WTC11 (cell line): ENCODE results near the gene CAMK1. TPM values are rescaled to one million over a fixed set of nuclear protein-coding genes. Genes with fewer than 3 reads are reported as not detected.

Experiments
- ATAC-seq: fragments of 200-7000 bp; cut with Tn5 transposase; 2 replicates; pipeline ENCODE4 v1.10.0; 2021; ENCODE audit warnings: mild to moderate bottlenecking, moderate library complexity
- CTCF ChIA-PET: fragments of 300-600 bp; sonication (Branson Sonifier 250); formaldehyde crosslinking; loops from one replicate; lab custom pipeline; 2021; ENCODE audit warnings: antibody characterized with exemption; lab: Charles Lee
- POLR2A ChIA-PET: fragments of 350-600 bp; sonication (Branson Sonifier 250); formaldehyde crosslinking; loops from one replicate; lab custom pipeline; 2021; ENCODE audit warnings: antibody characterized with exemption; lab: Charles Lee
- DNase-seq: peaks from one replicate; pipeline ENCODE4 v3.0.0; 2021; ENCODE audit warnings: low spot score
- H3K27ac Mint-ChIP-seq: 2 replicates; pipeline ENCODE4 v1.8.0; 2021; ENCODE audit warnings: mixed read lengths
- H3K27me3 Mint-ChIP-seq: 2 replicates; pipeline ENCODE4 v1.8.0; 2021; ENCODE audit warnings: low read depth, mild to moderate bottlenecking, moderate library complexity, mixed read lengths
- H3K36me3 Mint-ChIP-seq: 2 replicates; pipeline ENCODE4 v1.8.0; 2021; ENCODE audit warnings: mixed read lengths
- H3K4me1 Mint-ChIP-seq: 2 replicates; pipeline ENCODE4 v1.8.0; 2022; ENCODE audit warnings: mixed read lengths
- H3K4me3 Mint-ChIP-seq: 2 replicates; pipeline ENCODE4 v1.8.0; 2021; ENCODE audit warnings: mild to moderate bottlenecking, moderate library complexity, mixed read lengths
- H3K9me3 Mint-ChIP-seq: 2 replicates; pipeline ENCODE4 v1.8.0; 2021; ENCODE audit warnings: mixed read lengths
- ATF1 ChIP-seq: sonication (generic); formaldehyde crosslinking; IDR thresholded peaks from 2 replicates; pipeline ENCODE4 v1.8.1; 2023; ENCODE audit warnings: mild to moderate bottlenecking, moderate library complexity, missing genetic modification reagents
- CDX4 ChIP-seq: fragments of 250-450 bp; sonication (Bioruptor Pico); IDR thresholded peaks from 2 replicates; pipeline ENCODE4 v1.9.0; 2021; ENCODE audit warnings: moderate library complexity, mild to moderate bottlenecking, inconsistent platforms, borderline replicate concordance
- CREM ChIP-seq: sonication (generic); formaldehyde crosslinking; IDR thresholded peaks from 2 replicates; pipeline ENCODE4 v1.8.1; 2022; ENCODE audit warnings: mild to moderate bottlenecking, missing genetic modification reagents, moderate library complexity
- E2F1 ChIP-seq: sonication (generic); formaldehyde crosslinking; IDR thresholded peaks from 2 replicates; pipeline ENCODE4 v1.8.0; 2022; ENCODE audit warnings: mild to moderate bottlenecking, missing genetic modification reagents
- ELF4 ChIP-seq: sonication (generic); formaldehyde crosslinking; IDR thresholded peaks from 2 replicates; pipeline ENCODE4 v1.8.1; 2022; ENCODE audit warnings: low read depth, mild to moderate bottlenecking, moderate library complexity, missing genetic modification reagents
- EMX1 ChIP-seq: fragments of 250-450 bp; sonication (Bioruptor Pico); IDR thresholded peaks from 2 replicates; pipeline ENCODE4 v1.8.0; 2021; ENCODE audit warnings: mild to moderate bottlenecking
- ETV6 ChIP-seq: sonication (generic); formaldehyde crosslinking; IDR thresholded peaks from 2 replicates; pipeline ENCODE4 v1.8.1; 2022; ENCODE audit warnings: mild to moderate bottlenecking, missing genetic modification reagents
- FOXK1 ChIP-seq: sonication (generic); formaldehyde crosslinking; IDR thresholded peaks from 2 replicates; pipeline ENCODE4 v1.8.0; 2022; ENCODE audit warnings: mild to moderate bottlenecking, moderate library complexity, missing genetic modification reagents
- FOXP4 ChIP-seq: sonication (generic); formaldehyde crosslinking; IDR thresholded peaks from 2 replicates; pipeline ENCODE4 v1.8.0; 2022; ENCODE audit warnings: mild to moderate bottlenecking, missing genetic modification reagents
- GTF2I ChIP-seq: fragments of 250-450 bp; sonication (Bioruptor Pico); conservative IDR thresholded peaks from 2 replicates; pipeline ENCODE4 v1.4.0; 2021; ENCODE audit warnings: mild to moderate bottlenecking
- IRF1 ChIP-seq: sonication (generic); formaldehyde crosslinking; IDR thresholded peaks from 2 replicates; pipeline ENCODE4 v1.8.0; 2023; ENCODE audit warnings: missing genetic modification reagents
- IRF2 ChIP-seq: sonication (generic); formaldehyde crosslinking; IDR thresholded peaks from 2 replicates; pipeline ENCODE4 v1.8.0; 2022; ENCODE audit warnings: low read depth, missing genetic modification reagents, borderline replicate concordance
- JAZF1 ChIP-seq: fragments of 250-450 bp; sonication (Bioruptor Pico); IDR thresholded peaks from 2 replicates; pipeline ENCODE4 v1.9.0; 2021; ENCODE audit warnings: moderate library complexity, mild to moderate bottlenecking, inconsistent platforms
- JUN ChIP-seq: sonication (generic); formaldehyde crosslinking; IDR thresholded peaks from 2 replicates; pipeline ENCODE4 v1.8.0; 2023; ENCODE audit warnings: mild to moderate bottlenecking, missing genetic modification reagents
- NFATC4 ChIP-seq: fragments of 250-450 bp; sonication (Bioruptor Pico); IDR thresholded peaks from 2 replicates; pipeline ENCODE4 v1.9.0; 2021; ENCODE audit warnings: mild to moderate bottlenecking
- NFE2L1 ChIP-seq: sonication (generic); formaldehyde crosslinking; IDR thresholded peaks from 2 replicates; pipeline ENCODE4 v1.8.1; 2023; ENCODE audit warnings: missing genetic modification reagents
- NR1H2 ChIP-seq: sonication (generic); formaldehyde crosslinking; IDR thresholded peaks from 2 replicates; pipeline ENCODE4 v1.9.0; 2021; ENCODE audit warnings: mild to moderate bottlenecking, moderate library complexity, missing genetic modification reagents
- PRRX2 ChIP-seq: fragments of 250-450 bp; sonication (Bioruptor Pico); IDR thresholded peaks from 2 replicates; pipeline ENCODE4 v1.8.0; 2021; ENCODE audit warnings: mild to moderate bottlenecking
- TCF7 ChIP-seq: sonication (generic); formaldehyde crosslinking; IDR thresholded peaks from 2 replicates; pipeline ENCODE4 v1.8.0; 2022; ENCODE audit warnings: mild to moderate bottlenecking, low read depth, missing genetic modification reagents, moderate library complexity
- TEAD4 ChIP-seq: sonication (generic); formaldehyde crosslinking; IDR thresholded peaks from 2 replicates; pipeline ENCODE4 v1.8.0; 2022; ENCODE audit warnings: mild to moderate bottlenecking, missing genetic modification reagents
- ZBTB21 ChIP-seq: sonication (generic); formaldehyde crosslinking; IDR thresholded peaks from 2 replicates; pipeline ENCODE4 v1.8.1; 2023; ENCODE audit warnings: mild to moderate bottlenecking, missing genetic modification reagents, borderline replicate concordance
- ZMAT4 ChIP-seq: fragments of 250-450 bp; sonication (Bioruptor Pico); IDR thresholded peaks from 2 replicates; pipeline ENCODE4 v1.9.0; 2021; ENCODE audit warnings: mild to moderate bottlenecking
- ZNF416 ChIP-seq: fragments of 250-450 bp; sonication (Bioruptor Pico); IDR thresholded peaks from 2 replicates; pipeline ENCODE4 v1.9.0; 2021; ENCODE audit warnings: mild to moderate bottlenecking, inconsistent platforms
- ZNF423 ChIP-seq: fragments of 250-450 bp; sonication (Bioruptor Pico); IDR thresholded peaks from 2 replicates; pipeline ENCODE4 v2.1.2; 2022; ENCODE audit warnings: mild to moderate bottlenecking, moderate library complexity
- ZSCAN18 ChIP-seq: fragments of 250-450 bp; sonication (Bioruptor Pico); IDR thresholded peaks from 2 replicates; pipeline ENCODE4 v2.1.2; 2022; ENCODE audit warnings: mild to moderate bottlenecking, moderate library complexity
- total RNA-seq: library from RNA; stranded (reverse); gene quantifications from 3 replicates; pipeline ENCODE4 v1.2.3, GENCODE V29; 2021

Gene CAMK1
- total RNA-seq, 1 experiment from 2014 or later: 3.1 TPM

- Mint-ChIP-seq H3K27me3 (peaks cover 36% of the 10 kb centered on the region), H3K9me3 (no peaks in the 10 kb centered on the region), H3K4me1 (no peaks in the 10 kb centered on the region), H3K36me3 (peaks cover 23% of the 10 kb centered on the region), H3K27ac (no peak overlapping the region), H3K4me3 (no peak overlapping the region)
- ATAC-seq: no peak
- ChIA-PET POLR2A (no interaction called here), CTCF (interaction anchor here (1.3 kb wide), 1 partner anchor 29 kb away, joined by 3 read pairs; the partner anchor contains the start of gene OGG1)
- TF ChIP-seq ZMAT4 (CRISPR knock-in tag): no peak
- TF ChIP-seq TEAD4 (CRISPR knock-in tag): no peak
- no peak for TF ChIP-seq E2F1 (CRISPR knock-in tag)
- TF ChIP-seq CREM (CRISPR knock-in tag): no peak
- TF ChIP-seq TCF7 (CRISPR knock-in tag): no peak
- TF ChIP-seq ATF1: no peak
- TF ChIP-seq GTF2I: no peak
- no peak for TF ChIP-seq NFE2L1 (CRISPR knock-in tag)
- no peak for TF ChIP-seq IRF2 (CRISPR knock-in tag)
- TF ChIP-seq ZSCAN18 (CRISPR knock-in tag): no peak
- TF ChIP-seq EMX1: no peak
- no peak for TF ChIP-seq CDX4 (CRISPR knock-in tag)
- TF ChIP-seq NR1H2 (CRISPR knock-in tag): no peak
- DNase-seq: no peak
These were observed 8.7 kb upstream of the CAMK1 start for GRCh38 chr3:9778143-9779074.

- POLR2A ChIA-PET: no interaction called here
These were observed 7.9 kb upstream of the CAMK1 start for GRCh38 chr3:9777694-9778021.

GRCh38 chr3:9776896-9777693 is 7.3 kb upstream of the CAMK1 start:
- H3K27me3 Mint-ChIP-seq: peaks cover 47% of the 10 kb centered on the region
- CTCF ChIA-PET: no interaction called here
- POLR2A ChIA-PET: no interaction called here
- H3K27ac Mint-ChIP-seq: no peak overlapping the region
- H3K36me3 Mint-ChIP-seq: peaks cover 13% of the 10 kb centered on the region; the same call in 1 of the 2 replicates
- DNase-seq (no peak), ATAC-seq (no peak)
- no peak overlapping the region for H3K4me3 Mint-ChIP-seq
- no peaks in the 10 kb centered on the region for H3K4me1 Mint-ChIP-seq
- no peaks in the 10 kb centered on the region for H3K9me3 Mint-ChIP-seq
- TF ChIP-seq PRRX2 (no peak), IRF1 (CRISPR knock-in tag) (no peak), FOXK1 (CRISPR knock-in tag) (no peak), TCF7 (CRISPR knock-in tag) (no peak), NFATC4 (no peak), FOXP4 (CRISPR knock-in tag) (no peak), JUN (CRISPR knock-in tag) (no peak), ETV6 (CRISPR knock-in tag) (no peak), ZNF416 (no peak), ZBTB21 (CRISPR knock-in tag) (no peak), JAZF1 (CRISPR knock-in tag) (no peak), ZNF423 (CRISPR knock-in tag) (no peak)

More at GRCh38 chr3:9777694-9778021, 7.9 kb upstream of the CAMK1 start:
- TF ChIP-seq NR1H2 (CRISPR knock-in tag): no peak
- no peak for TF ChIP-seq ELF4 (CRISPR knock-in tag)
- TF ChIP-seq ZNF416: no peak
- Mint-ChIP-seq H3K4me3 (no peak overlapping the region), H3K36me3 (peaks cover 18% of the 10 kb centered on the region), H3K4me1 (no peaks in the 10 kb centered on the region), H3K27ac (no peak overlapping the region), H3K27me3 (peaks cover 41% of the 10 kb centered on the region), H3K9me3 (no peaks in the 10 kb centered on the region)
- CTCF ChIA-PET: interaction anchor here (1.3 kb wide), 1 partner anchor 28 kb away, joined by 3 read pairs; the partner anchor contains the start of gene OGG1
- ATAC-seq (no peak), DNase-seq (no peak)
